ENCODE data around the gene XPR1.

Gene XPR1

GRCh38 chr1:180745098-180745497, 113.3 kb downstream of the XPR1 start:
- DNase-seq (ENCODE audit: low read depth) = no peak
- no peak overlapping the region for H3K4me3 ChIP-seq (ENCODE audit: control insufficient read depth, low read depth, low read length)
- no peak for TF ChIP-seq CTCF (IDR thresholded peaks at IDR 0.05; ENCODE audit: control insufficient read depth, insufficient read depth, low read depth, low read length, missing control alignments)

GRCh38 chr1:180751921-180752320, 120.1 kb downstream of the XPR1 start:
- H3K4me3 ChIP-seq (ENCODE audit: control insufficient read depth, low read depth, low read length) = no peak overlapping the region
- DNase-seq (ENCODE audit: low read depth) = no peak

GRCh38 chr1:180754453-180754852, 122.6 kb downstream of the XPR1 start:
- TF ChIP-seq CTCF (IDR thresholded peaks at IDR 0.05; ENCODE audit: control insufficient read depth, insufficient read depth, low read depth, low read length, missing control alignments) = no peak
- H3K4me3 ChIP-seq (ENCODE audit: control insufficient read depth, low read depth, low read length) = no peak overlapping the region
- no peak for DNase-seq (ENCODE audit: low read depth)

More at GRCh38 chr1:180751921-180752320, 120.1 kb downstream of the XPR1 start:
- TF ChIP-seq CTCF (IDR thresholded peaks at IDR 0.05; ENCODE audit: control insufficient read depth, insufficient read depth, low read depth, low read length, missing control alignments) = no peak

GRCh38 chr1:180757657-180758056, 125.8 kb downstream of the XPR1 start:
- no peak overlapping the region for H3K4me3 ChIP-seq (ENCODE audit: control insufficient read depth, low read depth, low read length)
- TF ChIP-seq CTCF (IDR thresholded peaks at IDR 0.05; ENCODE audit: control insufficient read depth, insufficient read depth, low read depth, low read length, missing control alignments) = no peak
- DNase-seq (ENCODE audit: low read depth) = no peak

- DNase-seq (ENCODE audit: low read depth) = no peak
- TF ChIP-seq CTCF (IDR thresholded peaks at IDR 0.05; ENCODE audit: control insufficient read depth, insufficient read depth, low read depth, low read length, missing control alignments) = no peak
- no peak overlapping the region for H3K4me3 ChIP-seq (ENCODE audit: control insufficient read depth, low read depth, low read length)
These were observed 131.0 kb downstream of the XPR1 start for GRCh38 chr1:180762796-180763195.

- H3K4me3 ChIP-seq (ENCODE audit: control insufficient read depth, low read depth, low read length) = no peak overlapping the region
- no peak for TF ChIP-seq CTCF (IDR thresholded peaks at IDR 0.05; ENCODE audit: control insufficient read depth, insufficient read depth, low read depth, low read length, missing control alignments)
- no peak for DNase-seq (ENCODE audit: low read depth)
These were observed 133.3 kb downstream of the XPR1 start for GRCh38 chr1:180765151-180765550.

- TF ChIP-seq CTCF (IDR thresholded peaks at IDR 0.05; ENCODE audit: control insufficient read depth, insufficient read depth, low read depth, low read length, missing control alignments) = no peak
- no peak for DNase-seq (ENCODE audit: low read depth)
- no peak overlapping the region for H3K4me3 ChIP-seq (ENCODE audit: control insufficient read depth, low read depth, low read length)
These were observed 138.1 kb downstream of the XPR1 start for GRCh38 chr1:180769889-180770288.
